ENCODE measurements around the gene CDH26. TPM values are rescaled to one million over a fixed set of nuclear protein-coding genes. Genes with fewer than 3 reads are reported as not detected.
A peak's percentile ranks its signal among the peaks of the same experiment; 100 is the strongest.

The CDH26 gene
- total and polyA plus RNA-seq, 2 donors from 2014 or later: 0.47 to 2.4 TPM

- peak in 3 of 5 donors; percentile 23 to 30 (median 24) for DNase-seq
- Histone ChIP-seq H3K4me3 (ENCODE audit: low read length in 3 of 3) (no peak overlapping the region), H3K27ac (ENCODE audit: low read depth in 2 of 2, low read length in 2 of 2) (no peak overlapping the region), H3K27me3 (ENCODE audit: control insufficient read depth, insufficient read depth, low read length) (no peaks in the 10 kb centered on the region), H3K36me3 (ENCODE audit: control insufficient read depth in 2 of 3, insufficient read depth in 3 of 3, low read length in 3 of 3) (no peaks in the 10 kb centered on the region), H3K9me3 (ENCODE audit: control insufficient read depth in 2 of 3, insufficient read depth in 1 of 3, low read length in 3 of 3) (no peaks in the 10 kb centered on the region), H3K9ac (ENCODE audit: low read length in 3 of 3) (no peak overlapping the region), H3K4me1 (ENCODE audit: control insufficient read depth in 2 of 3, insufficient read depth in 2 of 3, low read depth in 1 of 3, low read length in 3 of 3) (peaks cover 0 to 13% (median 6%) of the 10 kb centered on the region in 3 donors)
- no peak for TF ChIP-seq CTCF (IDR thresholded peaks at IDR 0.05; ENCODE audit: borderline replicate concordance, extremely low read depth, insufficient read depth)
- no peak for FAIRE-seq
- intact Hi-C loops (cut with DNase I): no loop called here
Measured at GRCh38 chr20:60036746-60037499, 78.7 kb downstream of the CDH26 start.

- H3K27ac ChIP-seq (ENCODE audit: low read depth in 2 of 2, low read length in 2 of 2): no peak overlapping the region
- no peak for FAIRE-seq
- H3K4me3 ChIP-seq (ENCODE audit: low read length in 3 of 3): no peak overlapping the region
- no peak overlapping the region for H3K9ac ChIP-seq (ENCODE audit: low read length in 3 of 3)
- intact Hi-C loops (cut with DNase I): no loop called here
- no peaks in the 10 kb centered on the region for H3K27me3 ChIP-seq (ENCODE audit: control insufficient read depth, insufficient read depth, low read length)
- TF ChIP-seq CTCF (IDR thresholded peaks at IDR 0.05; ENCODE audit: borderline replicate concordance, extremely low read depth, insufficient read depth): no peak
- peaks cover 0 to 10% (median 6%) of the 10 kb centered on the region in 3 donors for H3K4me1 ChIP-seq (ENCODE audit: control insufficient read depth in 2 of 3, insufficient read depth in 2 of 3, low read depth in 1 of 3, low read length in 3 of 3)
- H3K9me3 ChIP-seq (ENCODE audit: control insufficient read depth in 2 of 3, insufficient read depth in 1 of 3, low read length in 3 of 3): no peaks in the 10 kb centered on the region
- H3K36me3 ChIP-seq (ENCODE audit: control insufficient read depth in 2 of 3, insufficient read depth in 3 of 3, low read length in 3 of 3): no peaks in the 10 kb centered on the region
- no peak for DNase-seq
Measured at GRCh38 chr20:60038400-60039008, 80.3 kb downstream of the CDH26 start.

GRCh38 chr20:60039526-60039925, 81.3 kb downstream of the CDH26 start:
- FAIRE-seq (no peak), DNase-seq (no peak)
- H3K9me3 ChIP-seq (ENCODE audit: control insufficient read depth in 2 of 3, insufficient read depth in 1 of 3, low read length in 3 of 3): no peaks in the 10 kb centered on the region
- H3K27ac ChIP-seq (ENCODE audit: low read depth in 2 of 2, low read length in 2 of 2): no peak overlapping the region
- no peaks in the 10 kb centered on the region for H3K27me3 ChIP-seq (ENCODE audit: control insufficient read depth, insufficient read depth, low read length)
- no peaks in the 10 kb centered on the region for H3K36me3 ChIP-seq (ENCODE audit: control insufficient read depth in 2 of 3, insufficient read depth in 3 of 3, low read length in 3 of 3)
- no peak overlapping the region for H3K4me3 ChIP-seq (ENCODE audit: low read length in 3 of 3)
- H3K9ac ChIP-seq (ENCODE audit: low read length in 3 of 3): no peak overlapping the region
- H3K4me1 ChIP-seq (ENCODE audit: control insufficient read depth in 2 of 3, insufficient read depth in 2 of 3, low read depth in 1 of 3, low read length in 3 of 3): peaks cover 0 to 3% (median 0%) of the 10 kb centered on the region in 3 donors
- TF ChIP-seq CTCF (IDR thresholded peaks at IDR 0.05; ENCODE audit: borderline replicate concordance, extremely low read depth, insufficient read depth): no peak
- intact Hi-C loops (cut with DNase I): no loop called here

Data from kidney (tissue), 14 donors.